ENCODE results near the gene FUT7.

Gene FUT7

DNA sequence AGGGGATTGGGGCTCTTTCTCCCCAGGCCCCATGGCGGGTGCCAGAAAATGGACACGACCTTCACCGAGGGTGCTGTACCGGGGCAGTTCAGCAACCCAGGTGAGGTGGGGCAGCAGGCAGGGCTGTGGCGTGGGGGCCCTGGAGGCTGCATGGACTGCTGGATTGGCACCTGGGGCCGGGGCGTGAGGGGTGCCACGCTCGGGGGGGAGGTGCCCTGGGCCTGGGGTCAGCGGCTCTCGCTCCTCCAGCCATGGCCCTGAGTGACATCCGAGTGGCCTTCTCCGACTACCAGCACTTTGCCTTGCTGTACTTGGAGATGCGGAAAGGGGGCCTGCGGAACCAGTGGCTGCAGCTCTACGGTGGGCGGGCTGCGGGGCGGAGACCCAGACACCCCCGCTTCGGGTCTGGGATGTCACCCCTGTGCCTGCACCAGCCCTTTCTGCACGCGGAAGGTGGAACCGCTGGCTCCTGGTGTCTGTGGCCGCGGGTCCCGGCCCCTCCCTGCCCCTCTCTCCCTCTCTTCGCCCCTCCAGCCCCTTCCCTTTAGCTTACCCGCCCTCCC is 47.3 kb downstream of the FUT7 start:
- H3K4me1 ChIP-seq (ENCODE audit: control insufficient read depth, insufficient read depth, low read length): no peaks in the 10 kb centered on the region
- H3K27ac ChIP-seq (ENCODE audit: low read length): no peak overlapping the region
- H3K9ac ChIP-seq (ENCODE audit: low read length in 2 of 2): no peak overlapping the region
- H3K36me3 ChIP-seq (ENCODE audit: control insufficient read depth in 2 of 2, insufficient read depth in 2 of 2, low read length in 2 of 2): no peaks in the 10 kb centered on the region
- no peak overlapping the region for H3K4me3 ChIP-seq (ENCODE audit: low read length in 2 of 2)
- H3K9me3 ChIP-seq (ENCODE audit: control insufficient read depth in 2 of 2, low read length in 2 of 2): no peaks in the 10 kb centered on the region
- H3K27me3 ChIP-seq (ENCODE audit: control insufficient read depth in 1 of 2, insufficient read depth in 2 of 2, low read length in 2 of 2): peaks cover 21 to 25% of the 10 kb centered on the region in 2 donors

DNA sequence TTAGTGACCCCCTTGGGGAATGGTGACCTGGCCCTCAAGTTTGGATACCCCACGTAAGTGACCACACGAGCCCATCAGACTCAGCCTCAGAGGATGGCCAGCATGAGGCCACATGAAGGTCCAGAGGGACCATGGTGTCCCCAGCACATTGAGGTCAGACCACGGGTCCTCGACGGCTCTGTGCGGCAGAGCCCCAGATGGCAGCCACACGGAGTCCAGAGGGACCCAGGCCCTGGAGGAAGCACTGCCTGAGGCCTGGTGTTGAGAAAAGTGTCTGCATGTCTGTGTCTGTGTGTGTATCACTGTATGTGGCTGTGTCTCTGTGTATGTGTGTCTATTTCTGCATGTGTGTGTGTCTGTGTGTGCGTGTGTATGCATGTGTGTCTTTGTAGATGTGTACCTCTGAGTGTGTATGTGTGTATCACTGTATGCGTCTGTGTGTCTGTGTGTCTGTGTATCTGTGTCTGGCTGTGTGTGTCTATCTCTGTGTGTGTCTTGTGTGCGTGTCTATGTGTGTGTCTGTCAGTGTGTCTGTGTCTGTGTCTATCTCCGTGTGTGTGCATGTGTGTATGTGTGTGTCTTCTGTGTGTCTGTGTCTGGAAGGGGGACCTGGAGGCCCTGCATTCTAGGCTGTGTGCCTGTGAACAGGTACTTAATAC is 48.1 kb downstream of the FUT7 start:
- Histone ChIP-seq H3K9me3 (ENCODE audit: control insufficient read depth in 2 of 2, low read length in 2 of 2) (no peaks in the 10 kb centered on the region), H3K27ac (ENCODE audit: low read length) (no peak overlapping the region), H3K9ac (ENCODE audit: low read length in 2 of 2) (no peak overlapping the region), H3K27me3 (ENCODE audit: control insufficient read depth in 1 of 2, insufficient read depth in 2 of 2, low read length in 2 of 2) (peaks cover 21 to 25% of the 10 kb centered on the region in 2 donors), H3K4me3 (ENCODE audit: low read length in 2 of 2) (no peak overlapping the region), H3K4me1 (ENCODE audit: control insufficient read depth, insufficient read depth, low read length) (no peaks in the 10 kb centered on the region), H3K36me3 (ENCODE audit: control insufficient read depth in 2 of 2, insufficient read depth in 2 of 2, low read length in 2 of 2) (no peaks in the 10 kb centered on the region)

DNA sequence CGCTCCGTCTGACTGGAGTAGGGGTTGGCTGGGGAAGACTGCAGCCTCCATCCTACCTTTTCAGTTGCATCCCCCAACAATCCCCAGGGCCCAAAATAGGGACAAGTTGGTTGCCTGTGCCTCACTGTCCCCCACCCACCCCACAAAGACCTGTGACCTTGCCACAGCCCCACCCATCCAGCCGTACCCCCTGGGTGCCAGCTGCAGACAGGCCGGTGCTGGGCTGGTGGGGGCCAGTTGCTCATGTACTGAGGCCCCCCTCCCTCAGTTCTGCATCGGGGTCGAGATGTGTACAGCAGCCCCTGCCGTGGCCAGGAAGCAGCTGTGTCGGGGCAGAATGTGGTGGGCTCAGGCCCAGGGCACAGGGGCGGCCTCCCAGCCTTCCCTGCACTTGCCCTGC is 48.7 kb downstream of the FUT7 start:
- Histone ChIP-seq H3K9me3 (ENCODE audit: control insufficient read depth in 2 of 2, low read length in 2 of 2) (no peaks in the 10 kb centered on the region), H3K4me1 (ENCODE audit: control insufficient read depth, insufficient read depth, low read length) (peaks cover under 1% of the 10 kb centered on the region)

DNA sequence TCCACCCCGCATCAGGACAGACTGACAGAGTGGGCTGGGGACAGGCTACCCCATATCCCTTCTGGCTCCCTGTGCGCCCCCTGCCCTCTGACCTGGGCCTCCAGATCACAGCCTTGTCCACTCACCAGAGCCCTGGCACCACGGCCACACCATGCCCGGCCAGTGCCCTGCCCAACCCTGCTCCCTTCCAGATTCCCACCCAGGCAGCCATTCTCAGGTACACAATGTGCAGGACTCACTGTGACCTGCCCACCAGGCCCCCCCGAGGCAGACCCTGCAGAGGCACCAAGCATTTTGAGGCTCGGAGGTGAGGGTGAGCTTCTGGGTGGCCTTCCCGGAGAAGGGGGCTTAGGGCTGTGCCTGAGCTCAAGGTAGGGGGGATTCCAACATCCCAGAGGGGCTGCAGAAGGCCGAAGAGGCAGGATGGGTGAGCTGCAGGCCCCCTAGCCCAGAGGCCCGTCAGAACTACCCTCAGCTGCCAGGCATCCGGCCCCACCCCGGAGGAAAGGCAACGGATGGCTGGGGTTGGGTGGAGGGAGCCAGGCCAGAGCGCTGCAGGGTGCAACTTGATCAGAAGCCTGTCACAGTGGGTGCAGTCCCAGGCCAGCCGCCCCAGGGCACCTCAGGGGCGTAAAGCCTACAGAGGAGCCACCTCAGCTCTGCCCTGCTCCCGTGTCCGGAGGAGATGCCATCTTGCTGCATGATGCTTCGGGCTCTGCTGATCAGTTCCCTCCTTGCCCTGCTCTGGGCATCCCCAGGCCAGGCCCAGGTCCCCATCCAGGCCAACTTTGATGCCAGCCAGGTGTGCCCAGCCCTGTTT is 49.4 kb downstream of the FUT7 start, which contains the start of gene LCNL1:
TSS of gene LCNL1 (plus strand) at position 762 of the 820 bp plus-strand sequence. CDS start 594 bp downstream, outside the sequence.
- peaks cover 21 to 32% of the 10 kb centered on the region in 2 donors for H3K27me3 ChIP-seq (ENCODE audit: control insufficient read depth in 1 of 2, insufficient read depth in 2 of 2, low read length in 2 of 2)
- H3K4me1 ChIP-seq (ENCODE audit: control insufficient read depth, insufficient read depth, low read length): peaks cover 8% of the 10 kb centered on the region
- H3K9ac ChIP-seq (ENCODE audit: low read length in 2 of 2): no peak within 1 kb of the TSS
- no peaks in the 10 kb centered on the region for H3K36me3 ChIP-seq (ENCODE audit: control insufficient read depth in 2 of 2, insufficient read depth in 2 of 2, low read length in 2 of 2)
- no peak within 1 kb of the TSS for H3K27ac ChIP-seq (ENCODE audit: low read length)
- no peak within 1 kb of the TSS for H3K4me3 ChIP-seq (ENCODE audit: low read length in 2 of 2)
- no peaks in the 10 kb centered on the region for H3K9me3 ChIP-seq (ENCODE audit: control insufficient read depth in 2 of 2, low read length in 2 of 2)

More for the DNA sequence above, 48.7 kb downstream of the FUT7 start:
- Histone ChIP-seq H3K27ac (ENCODE audit: low read length) (no peak overlapping the region), H3K4me3 (ENCODE audit: low read length in 2 of 2) (no peak overlapping the region), H3K27me3 (ENCODE audit: control insufficient read depth in 1 of 2, insufficient read depth in 2 of 2, low read length in 2 of 2) (peaks cover 21 to 25% of the 10 kb centered on the region in 2 donors), H3K36me3 (ENCODE audit: control insufficient read depth in 2 of 2, insufficient read depth in 2 of 2, low read length in 2 of 2) (no peaks in the 10 kb centered on the region), H3K9ac (ENCODE audit: low read length in 2 of 2) (no peak overlapping the region)

DNA sequence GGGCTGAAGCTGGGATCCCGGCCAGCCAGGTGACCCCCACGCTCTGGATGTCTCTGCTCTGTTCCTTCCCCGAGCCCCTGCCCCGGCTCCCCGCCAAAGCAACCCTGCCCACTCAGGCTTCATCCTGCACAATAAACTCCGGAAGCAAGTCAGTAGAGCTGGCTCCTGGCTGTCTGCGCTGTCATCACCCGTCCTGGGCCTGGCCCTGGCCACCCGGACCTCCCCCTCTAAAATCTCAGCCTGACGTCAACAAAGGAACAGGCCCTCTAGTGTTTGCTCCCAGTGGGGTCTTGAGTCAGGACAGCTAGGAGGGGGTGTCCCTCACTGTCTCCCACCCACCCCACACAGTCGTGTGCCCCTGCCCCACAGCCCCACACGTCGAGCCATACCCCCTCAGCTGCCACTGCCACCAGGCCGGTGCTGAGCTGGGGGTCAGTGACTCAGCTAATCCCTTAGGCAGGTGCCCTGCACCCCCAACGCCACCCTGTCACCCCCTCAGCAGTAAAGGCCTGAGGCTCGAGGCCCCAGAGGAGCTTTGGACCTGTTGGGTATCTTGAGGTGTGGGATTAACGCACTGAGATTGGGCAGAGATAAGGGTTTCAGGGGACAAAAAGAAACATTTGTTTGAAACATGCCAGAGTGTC is 50.2 kb downstream of the FUT7 start:
- H3K27me3 ChIP-seq (ENCODE audit: control insufficient read depth in 1 of 2, insufficient read depth in 2 of 2, low read length in 2 of 2): peaks cover 22 to 32% of the 10 kb centered on the region in 2 donors
- no peaks in the 10 kb centered on the region for H3K9me3 ChIP-seq (ENCODE audit: control insufficient read depth in 2 of 2, low read length in 2 of 2)
- H3K36me3 ChIP-seq (ENCODE audit: control insufficient read depth in 2 of 2, insufficient read depth in 2 of 2, low read length in 2 of 2): no peaks in the 10 kb centered on the region
- H3K9ac ChIP-seq (ENCODE audit: low read length in 2 of 2): no peak overlapping the region
- peaks cover 14% of the 10 kb centered on the region for H3K4me1 ChIP-seq (ENCODE audit: control insufficient read depth, insufficient read depth, low read length)
- no peak overlapping the region for H3K4me3 ChIP-seq (ENCODE audit: low read length in 2 of 2)
- H3K27ac ChIP-seq (ENCODE audit: low read length): no peak overlapping the region

DNA sequence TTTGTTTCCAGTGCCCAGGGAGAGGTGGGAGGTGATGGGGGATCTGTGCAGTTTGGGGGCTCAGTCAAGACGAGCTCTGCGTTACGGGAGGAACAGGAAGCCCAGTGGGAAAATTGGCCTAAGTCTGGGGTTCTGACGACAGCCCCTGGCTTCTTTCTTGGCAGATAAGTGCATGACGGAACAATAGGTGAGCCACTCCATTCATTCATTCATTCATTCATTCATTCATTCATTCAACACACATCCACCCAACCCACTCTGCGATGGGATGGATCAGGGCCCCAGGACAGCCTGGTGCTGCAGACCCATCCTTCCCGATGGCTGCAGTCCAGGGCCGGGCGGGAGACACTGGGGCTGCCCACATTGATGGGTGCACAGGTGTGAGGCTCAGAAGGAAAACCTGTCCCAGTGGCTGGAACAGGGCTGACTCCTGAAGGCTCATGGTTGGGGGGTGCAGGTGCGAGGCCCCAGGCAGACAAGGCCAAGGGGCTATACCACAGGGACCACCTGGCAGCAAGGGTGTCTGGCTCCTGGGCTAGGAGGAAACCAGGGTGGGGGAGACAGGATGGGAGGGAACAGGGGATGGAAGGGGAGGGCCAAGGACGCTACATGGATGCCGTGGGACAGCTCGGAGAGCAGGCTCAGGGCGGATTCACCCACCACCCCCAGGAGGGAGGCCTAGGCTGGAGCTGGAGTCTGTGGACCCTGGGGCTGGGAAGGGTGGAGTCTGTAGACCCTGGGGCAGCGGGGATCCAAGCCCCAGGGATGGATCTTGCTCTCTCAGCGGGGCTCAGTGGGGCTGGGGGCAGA is 51.0 kb downstream of the FUT7 start:
- no peaks in the 10 kb centered on the region for H3K36me3 ChIP-seq (ENCODE audit: control insufficient read depth in 2 of 2, insufficient read depth in 2 of 2, low read length in 2 of 2)
- H3K27me3 ChIP-seq (ENCODE audit: control insufficient read depth in 1 of 2, insufficient read depth in 2 of 2, low read length in 2 of 2): peaks cover 19 to 28% of the 10 kb centered on the region in 2 donors
- peaks cover 14% of the 10 kb centered on the region for H3K4me1 ChIP-seq (ENCODE audit: control insufficient read depth, insufficient read depth, low read length)
- no peak overlapping the region for H3K27ac ChIP-seq (ENCODE audit: low read length)
- no peak overlapping the region for H3K9ac ChIP-seq (ENCODE audit: low read length in 2 of 2)
- no peaks in the 10 kb centered on the region for H3K9me3 ChIP-seq (ENCODE audit: control insufficient read depth in 2 of 2, low read length in 2 of 2)
- no peak overlapping the region for H3K4me3 ChIP-seq (ENCODE audit: low read length in 2 of 2)
